Omental fat pad (tissue), 4 donors: ENCODE measurements around the gene STRIP1. TPM values are rescaled to one million over a fixed set of nuclear protein-coding genes. Genes with fewer than 3 reads are reported as not detected.

Experiments used
- ATAC-seq: fragments of 150-250 bp; one replicate; pipeline ENCODE4 v1.9.1; 2016; ENCODE audit warnings: mild to moderate bottlenecking, moderate library complexity; ENCODE audit not compliant: low FRiP score
- DNase-seq: peaks from one replicate; pipeline ENCODE4 v3.0.0-alpha.2; 2019; ENCODE audit warnings: low spot score
- total RNA-seq, 4 donors: library from RNA; depleted of rRNA; stranded (reverse); fragments of >200 nt; gene quantifications; one replicate each; pipeline ENCODE4 v1.1.0, GENCODE V29; 2016
- TF ChIP-seq, protein P1 (sequence below), 3 donors: fragments of 450-650 bp; IDR thresholded peaks; one replicate each; pipeline ENCODE4 v1.5.1; 2016 to 2017; ENCODE audit warnings: antibody characterized with exemption in 3 of 3, mild to moderate bottlenecking in 3 of 3, moderate library complexity in 2 of 3

Gene STRIP1
- total RNA-seq, 4 donors from 2014 or later: 36.7 to 50.7 (median 46.1) TPM

DNA sequence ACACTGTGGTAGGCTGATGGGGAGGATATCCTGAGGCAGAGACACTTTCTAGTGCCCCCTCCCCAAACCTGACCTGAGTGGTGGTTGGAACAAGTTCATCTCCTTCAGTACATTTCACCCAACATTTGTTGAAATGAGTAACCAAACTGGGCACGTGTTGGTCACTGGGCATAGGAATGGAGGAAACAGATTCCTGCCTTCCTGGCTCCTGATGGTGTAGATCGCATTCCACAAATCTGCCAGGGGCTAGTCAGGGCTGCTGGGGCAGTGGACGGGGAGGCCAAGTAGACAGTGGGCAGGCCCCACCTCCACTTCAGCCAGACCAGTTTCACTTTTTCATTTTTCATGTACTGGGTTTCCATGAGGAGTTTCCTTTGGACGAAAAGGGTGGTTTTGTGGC, 52.5 kb downstream of the STRIP1 start:
- TF ChIP-seq, protein P1, sequence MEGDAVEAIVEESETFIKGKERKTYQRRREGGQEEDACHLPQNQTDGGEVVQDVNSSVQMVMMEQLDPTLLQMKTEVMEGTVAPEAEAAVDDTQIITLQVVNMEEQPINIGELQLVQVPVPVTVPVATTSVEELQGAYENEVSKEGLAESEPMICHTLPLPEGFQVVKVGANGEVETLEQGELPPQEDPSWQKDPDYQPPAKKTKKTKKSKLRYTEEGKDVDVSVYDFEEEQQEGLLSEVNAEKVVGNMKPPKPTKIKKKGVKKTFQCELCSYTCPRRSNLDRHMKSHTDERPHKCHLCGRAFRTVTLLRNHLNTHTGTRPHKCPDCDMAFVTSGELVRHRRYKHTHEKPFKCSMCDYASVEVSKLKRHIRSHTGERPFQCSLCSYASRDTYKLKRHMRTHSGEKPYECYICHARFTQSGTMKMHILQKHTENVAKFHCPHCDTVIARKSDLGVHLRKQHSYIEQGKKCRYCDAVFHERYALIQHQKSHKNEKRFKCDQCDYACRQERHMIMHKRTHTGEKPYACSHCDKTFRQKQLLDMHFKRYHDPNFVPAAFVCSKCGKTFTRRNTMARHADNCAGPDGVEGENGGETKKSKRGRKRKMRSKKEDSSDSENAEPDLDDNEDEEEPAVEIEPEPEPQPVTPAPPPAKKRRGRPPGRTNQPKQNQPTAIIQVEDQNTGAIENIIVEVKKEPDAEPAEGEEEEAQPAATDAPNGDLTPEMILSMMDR (IDR thresholded peaks at IDR 0.05): no peak
- DNase-seq: no peak
- ATAC-seq: no peak

DNA sequence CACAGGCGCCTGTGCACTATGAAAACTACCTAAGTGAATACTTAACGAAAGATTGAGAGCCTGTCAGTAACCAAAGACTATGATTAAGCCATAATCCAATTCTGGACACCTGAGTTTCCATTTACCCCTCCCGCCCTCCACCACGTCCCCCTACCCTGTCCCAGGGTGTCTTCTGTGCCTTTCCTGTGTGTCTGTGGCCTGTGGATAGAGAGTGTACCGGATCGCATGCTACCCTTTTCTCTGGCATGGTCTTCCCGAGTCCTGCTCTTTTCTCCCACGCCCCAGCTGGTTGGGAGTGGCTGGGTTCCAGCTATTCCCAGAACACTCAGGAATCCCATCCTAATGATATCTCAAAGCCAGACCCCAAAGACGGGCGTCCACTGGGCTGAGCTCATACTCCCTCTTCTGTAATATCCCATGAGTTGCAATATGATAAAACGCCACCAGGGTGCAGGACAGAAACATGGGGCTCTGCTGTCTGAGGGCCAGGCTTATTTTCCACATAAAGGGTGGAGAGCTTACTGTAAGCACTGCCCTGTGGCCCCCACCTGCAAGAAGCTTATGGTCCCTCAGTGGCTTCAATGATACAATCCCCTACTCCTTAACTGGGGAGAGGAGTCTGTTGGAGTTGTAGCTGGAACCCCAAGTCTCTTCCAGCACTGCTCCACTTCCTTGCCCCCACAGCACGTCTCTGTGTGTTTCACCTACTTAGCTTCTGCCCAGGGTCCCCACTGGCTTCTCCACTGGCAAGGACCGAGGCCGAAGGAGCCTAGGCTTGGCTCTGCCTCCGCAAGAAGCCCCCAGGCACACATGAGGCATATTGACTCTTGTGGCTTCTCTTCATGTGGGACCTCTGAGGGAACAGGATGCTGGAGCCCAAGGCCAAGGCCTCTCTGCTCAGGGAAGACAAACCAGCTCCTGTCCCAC, 53.7 kb downstream of the STRIP1 start:
- ATAC-seq (no peak), DNase-seq (peak; percentile 37)
- TF ChIP-seq, protein P1 (IDR thresholded peaks at IDR 0.05): no peak

DNA sequence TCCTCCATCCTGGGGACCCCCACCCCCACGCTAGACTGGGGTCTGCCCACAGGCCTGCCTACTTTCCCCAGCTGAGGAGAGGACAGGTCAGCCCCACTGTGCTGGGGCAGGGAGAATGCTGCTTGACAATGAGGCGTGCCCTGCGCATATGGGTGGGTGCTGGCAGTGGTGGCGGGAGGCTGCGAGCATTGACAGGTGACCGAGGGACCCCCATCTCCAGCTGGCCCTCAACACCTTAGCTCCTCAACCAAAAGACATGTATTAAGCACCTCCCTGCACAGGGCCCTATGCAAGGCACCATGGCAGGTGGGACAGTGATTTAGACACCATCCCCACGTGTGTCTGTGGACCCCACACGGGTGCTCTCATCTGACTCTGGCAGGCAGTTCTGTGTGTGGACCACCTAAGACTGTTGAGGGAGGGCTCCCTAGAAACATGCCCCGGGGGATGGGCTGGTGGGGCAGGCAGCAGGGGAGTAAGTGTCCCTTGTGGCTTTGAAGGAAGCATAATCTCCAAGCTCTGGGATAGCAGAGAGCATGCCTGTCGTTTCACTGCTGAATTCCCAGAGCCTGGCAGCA, 54.4 kb downstream of the STRIP1 start:
- ATAC-seq: no peak
- TF ChIP-seq, protein P1 (IDR thresholded peaks at IDR 0.05): no peak
- DNase-seq: no peak

DNA sequence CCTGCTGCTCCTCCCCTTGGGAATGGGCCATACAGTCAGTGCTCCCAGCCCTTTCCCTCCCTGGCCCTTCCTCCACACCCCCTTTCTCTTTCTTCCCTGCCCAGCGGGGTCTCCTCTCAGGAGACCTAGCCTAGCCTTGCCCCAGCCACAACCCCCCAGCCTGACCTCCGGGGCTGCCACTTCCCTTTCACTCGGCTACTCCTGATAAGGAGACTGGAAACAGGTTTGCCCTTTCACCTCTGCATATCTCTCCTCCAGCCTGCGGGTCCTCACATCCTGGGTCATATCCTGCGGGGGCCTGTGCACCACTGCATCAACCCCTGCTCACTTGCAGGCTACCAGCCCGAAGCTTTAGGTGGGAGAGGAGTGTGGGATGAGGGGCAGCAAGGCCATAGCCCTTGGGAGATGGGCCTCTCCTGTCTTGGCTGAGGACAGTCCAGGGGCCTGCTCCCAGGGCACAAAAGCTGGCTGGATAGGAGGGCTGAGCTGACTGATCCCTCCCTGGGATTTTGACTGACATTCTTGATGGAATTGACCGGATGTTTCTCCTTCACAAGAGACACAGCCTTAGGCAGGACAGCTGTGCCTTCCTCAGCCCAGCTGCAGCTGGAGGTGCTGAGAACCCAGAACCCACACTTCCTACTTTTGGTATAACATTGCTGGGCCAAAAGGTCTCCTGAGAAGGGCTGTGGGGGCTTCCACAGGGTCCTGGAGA, 55.3 kb downstream of the STRIP1 start:
- no peak for DNase-seq
- TF ChIP-seq, protein P1 (IDR thresholded peaks at IDR 0.05): no peak

DNA sequence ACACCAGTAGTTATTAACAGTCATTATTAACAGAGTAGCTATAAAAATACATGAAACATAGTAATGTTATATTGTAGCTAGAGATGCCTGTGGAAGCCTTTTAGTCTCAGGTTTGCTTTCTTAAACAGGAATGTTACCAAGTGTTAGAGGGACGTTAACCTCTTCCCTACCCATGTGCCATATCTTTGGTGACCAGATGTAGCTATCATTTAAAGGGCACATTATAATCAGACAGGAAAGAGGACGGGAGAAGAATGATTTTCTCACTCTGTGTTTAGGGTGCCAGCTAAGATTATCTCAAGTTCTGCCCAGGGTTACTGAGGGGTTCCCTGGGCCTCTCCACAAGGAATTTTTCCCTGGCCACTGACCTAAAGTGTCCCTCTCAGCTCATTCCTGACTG, 57.0 kb downstream of the STRIP1 start:
- DNase-seq (no peak), ATAC-seq (no peak)
- TF ChIP-seq, protein P1 (IDR thresholded peaks at IDR 0.05): no peak

More for the DNA sequence above, 55.3 kb downstream of the STRIP1 start:
- no peak for ATAC-seq

DNA sequence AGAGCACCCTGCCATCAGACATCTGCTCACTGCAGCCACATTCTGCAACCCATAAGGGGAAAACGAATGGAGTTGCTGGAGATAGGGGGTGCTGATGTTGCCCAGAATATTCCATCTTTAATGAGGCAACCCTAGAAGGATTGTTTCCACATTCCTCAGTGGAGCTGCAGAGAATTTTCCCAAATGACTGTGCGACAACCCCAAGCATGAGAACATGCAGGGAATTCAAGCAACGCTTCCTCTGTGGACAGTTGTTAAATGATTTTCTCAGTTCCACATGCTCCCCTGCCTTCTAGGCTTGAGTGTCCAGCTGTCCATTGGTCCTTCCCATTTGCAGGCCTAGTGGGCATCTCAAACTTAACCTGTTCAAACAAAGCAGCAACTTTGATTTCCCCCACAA, 57.4 kb downstream of the STRIP1 start:
- ATAC-seq: no peak
- TF ChIP-seq, protein P1 (IDR thresholded peaks at IDR 0.05): no peak

More for the DNA sequence above, 57.4 kb downstream of the STRIP1 start:
- no peak for DNase-seq
